Prostate gland (tissue), 2 donors: ENCODE results near the gene METTL1.

ENCODE experiments used
- CTCF ChIP-seq, 4 experiments: fragments of 200-600 bp in 2 of 4; fragments of 450-650 bp in 2 of 4; sonication (generic) in 2 of 4; IDR thresholded peaks; 1 replicate in 3 of 4; 2 replicates in 1 of 4; pipeline ENCODE4 v1.5.1; 2016 to 2019; ENCODE audit warnings: antibody characterized with exemption in 4 of 4, mild to moderate bottlenecking in 2 of 4, moderate library complexity in 2 of 4
- POLR2A ChIP-seq: fragments of 450-650 bp; IDR thresholded peaks from one replicate; pipeline ENCODE4 v1.6.1; 2016; ENCODE audit warnings: antibody characterized with exemption, mild to moderate bottlenecking
- POLR2AphosphoS5 ChIP-seq: sonication (generic); formaldehyde crosslinking; IDR thresholded peaks from one replicate; pipeline ENCODE4 v1.6.1; 2017; ENCODE audit warnings: antibody characterized with exemption

GRCh38 chr12:57730336-57731067 is 41.4 kb downstream of the METTL1 start:
- TF ChIP-seq CTCF (IDR thresholded peaks at IDR 0.05): no peak
- TF ChIP-seq POLR2AphosphoS5: no peak
- TF ChIP-seq POLR2A: no peak
